ENCODE data around the gene LGR4.

LGR4 gene

DNA sequence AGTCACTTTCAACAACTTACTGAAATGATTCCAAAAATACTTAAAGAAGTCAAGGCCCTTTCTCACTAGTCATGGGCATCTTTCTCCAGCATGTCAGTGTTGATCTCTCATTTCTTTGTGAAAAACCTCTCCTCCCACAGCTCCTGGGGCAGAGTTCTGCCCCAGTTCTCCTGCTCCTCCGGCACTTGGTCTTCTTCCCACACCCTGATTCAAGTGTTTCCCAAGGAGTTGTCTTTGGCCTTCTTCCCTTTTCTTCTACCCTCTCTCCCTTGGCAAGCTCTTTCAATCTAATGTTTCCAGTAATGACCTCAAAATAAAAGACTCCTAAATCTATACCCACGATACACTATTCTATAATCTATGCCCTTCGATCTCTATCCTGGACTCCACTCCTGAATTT lies 67.5 kb downstream of the LGR4 start:
- H3K4me1 Mint-ChIP-seq: peaks cover 8% of the 10 kb centered on the region
- H3K9me3 Mint-ChIP-seq: no peaks in the 10 kb centered on the region
- no peak for TF ChIP-seq CTCF (IDR thresholded peaks at IDR 0.05)
- no peak overlapping the region for H3K27ac Mint-ChIP-seq
- H3K36me3 Mint-ChIP-seq (ENCODE audit: low read depth): peaks cover 46% of the 10 kb centered on the region
- H3K27me3 Mint-ChIP-seq (ENCODE audit: low read depth, poor library complexity): no peaks in the 10 kb centered on the region
- H3K4me3 Mint-ChIP-seq: no peak overlapping the region
- no peak for DNase-seq

GRCh38 chr11:27404427-27404826 lies 68.2 kb downstream of the LGR4 start:
- no peaks in the 10 kb centered on the region for H3K27me3 Mint-ChIP-seq (ENCODE audit: low read depth, poor library complexity)
- peaks cover 8% of the 10 kb centered on the region for H3K4me1 Mint-ChIP-seq
- H3K4me3 Mint-ChIP-seq: no peak overlapping the region
- no peak overlapping the region for H3K27ac Mint-ChIP-seq
- no peaks in the 10 kb centered on the region for H3K9me3 Mint-ChIP-seq
- peaks cover 41% of the 10 kb centered on the region for H3K36me3 Mint-ChIP-seq (ENCODE audit: low read depth)
- TF ChIP-seq CTCF (IDR thresholded peaks at IDR 0.05): no peak
- no peak for DNase-seq

- peaks cover 17% of the 10 kb centered on the region for H3K4me1 Mint-ChIP-seq
- no peak for DNase-seq
- H3K4me3 Mint-ChIP-seq: no peak overlapping the region
- H3K27ac Mint-ChIP-seq: no peak overlapping the region
- H3K36me3 Mint-ChIP-seq (ENCODE audit: low read depth): peaks cover 34% of the 10 kb centered on the region
- TF ChIP-seq CTCF (IDR thresholded peaks at IDR 0.05): no peak
- H3K9me3 Mint-ChIP-seq: no peaks in the 10 kb centered on the region
- H3K27me3 Mint-ChIP-seq (ENCODE audit: low read depth, poor library complexity): no peaks in the 10 kb centered on the region
These were observed 69.4 kb downstream of the LGR4 start for GRCh38 chr11:27403195-27403594.

- no peaks in the 10 kb centered on the region for H3K27me3 Mint-ChIP-seq (ENCODE audit: low read depth, poor library complexity)
- TF ChIP-seq CTCF (IDR thresholded peaks at IDR 0.05): no peak
These were observed 70.1 kb downstream of the LGR4 start for GRCh38 chr11:27402450-27402849.

GRCh38 chr11:27401833-27402316 lies 70.7 kb downstream of the LGR4 start:
- DNase-seq: no peak
- Mint-ChIP-seq H3K9me3 (no peaks in the 10 kb centered on the region), H3K27ac (peak overlapping the region; percentile 23), H3K4me1 (peaks cover 30% of the 10 kb centered on the region), H3K4me3 (no peak overlapping the region), H3K36me3 (ENCODE audit: low read depth) (peaks cover 38% of the 10 kb centered on the region), H3K27me3 (ENCODE audit: low read depth, poor library complexity) (no peaks in the 10 kb centered on the region)
- no peak for TF ChIP-seq CTCF (IDR thresholded peaks at IDR 0.05)

More at GRCh38 chr11:27402450-27402849, 70.1 kb downstream of the LGR4 start:
- DNase-seq: no peak
- Mint-ChIP-seq H3K9me3 (no peaks in the 10 kb centered on the region), H3K36me3 (ENCODE audit: low read depth) (peaks cover 33% of the 10 kb centered on the region), H3K4me3 (no peak overlapping the region), H3K27ac (no peak overlapping the region), H3K4me1 (peaks cover 24% of the 10 kb centered on the region)

- H3K27me3 Mint-ChIP-seq (ENCODE audit: low read depth, poor library complexity): no peaks in the 10 kb centered on the region
- TF ChIP-seq CTCF (IDR thresholded peaks at IDR 0.05): no peak
- no peak for DNase-seq
- H3K4me3 Mint-ChIP-seq: no peak overlapping the region
- no peaks in the 10 kb centered on the region for H3K9me3 Mint-ChIP-seq
- peak overlapping the region; percentile 23 for H3K27ac Mint-ChIP-seq
- peaks cover 33% of the 10 kb centered on the region for H3K4me1 Mint-ChIP-seq
- H3K36me3 Mint-ChIP-seq (ENCODE audit: low read depth): peaks cover 40% of the 10 kb centered on the region
These were observed 71.2 kb downstream of the LGR4 start for GRCh38 chr11:27401280-27401832.

Measured in nephron progenitor cell (in vitro differentiated cells).